GM12891 (cell line): ENCODE results near the gene GOLPH3.
A peak's percentile ranks its signal among the peaks of the same experiment; 100 is the strongest.
"Not testable (repeated sequence)": the region's sequence is repeated elsewhere in the genome, so short reads cannot be mapped to it uniquely, and the experiment has no call there.

ENCODE experiments used
- DNase-seq: peaks from one replicate; pipeline ENCODE4 v3.0.0; 2011; ENCODE audit warnings: low spot score; ENCODE audit not compliant: insufficient read length
- FAIRE-seq: peaks from 2 replicates; lab custom pipeline; 2011; peaks lifted over from hg19 to GRCh38; lab: Jason Lieb, UNC
- PAX5 ChIP-seq: IDR thresholded peaks from 2 replicates; pipeline ENCODE4 v1.6.1; 2011; ENCODE audit warnings: low read length, moderate library complexity, mild to moderate bottlenecking; ENCODE audit not compliant: insufficient read depth, severe bottlenecking
- POLR2A ChIP-seq: IDR thresholded peaks from 2 replicates; pipeline ENCODE4 v1.6.1; 2011; ENCODE audit warnings: low read depth, low read length, control low read depth
- POLR2AphosphoS5 ChIP-seq: IDR thresholded peaks from 2 replicates; pipeline ENCODE4 v1.6.1; 2011; ENCODE audit warnings: low read depth, low read length, control low read depth
- POU2F2 ChIP-seq: IDR thresholded peaks from 2 replicates; pipeline ENCODE4 v1.6.1; 2011; ENCODE audit warnings: low read depth, mild to moderate bottlenecking, control low read depth, low read length, moderate library complexity
- SPI1 ChIP-seq: IDR thresholded peaks from 2 replicates; pipeline ENCODE4 v1.6.1; 2011; ENCODE audit warnings: low read depth, low read length, control low read depth
- TAF1 ChIP-seq: IDR thresholded peaks from 2 replicates; pipeline ENCODE4 v1.6.1; 2011; ENCODE audit warnings: low read depth, low read length, control low read depth

GOLPH3 gene

DNA sequence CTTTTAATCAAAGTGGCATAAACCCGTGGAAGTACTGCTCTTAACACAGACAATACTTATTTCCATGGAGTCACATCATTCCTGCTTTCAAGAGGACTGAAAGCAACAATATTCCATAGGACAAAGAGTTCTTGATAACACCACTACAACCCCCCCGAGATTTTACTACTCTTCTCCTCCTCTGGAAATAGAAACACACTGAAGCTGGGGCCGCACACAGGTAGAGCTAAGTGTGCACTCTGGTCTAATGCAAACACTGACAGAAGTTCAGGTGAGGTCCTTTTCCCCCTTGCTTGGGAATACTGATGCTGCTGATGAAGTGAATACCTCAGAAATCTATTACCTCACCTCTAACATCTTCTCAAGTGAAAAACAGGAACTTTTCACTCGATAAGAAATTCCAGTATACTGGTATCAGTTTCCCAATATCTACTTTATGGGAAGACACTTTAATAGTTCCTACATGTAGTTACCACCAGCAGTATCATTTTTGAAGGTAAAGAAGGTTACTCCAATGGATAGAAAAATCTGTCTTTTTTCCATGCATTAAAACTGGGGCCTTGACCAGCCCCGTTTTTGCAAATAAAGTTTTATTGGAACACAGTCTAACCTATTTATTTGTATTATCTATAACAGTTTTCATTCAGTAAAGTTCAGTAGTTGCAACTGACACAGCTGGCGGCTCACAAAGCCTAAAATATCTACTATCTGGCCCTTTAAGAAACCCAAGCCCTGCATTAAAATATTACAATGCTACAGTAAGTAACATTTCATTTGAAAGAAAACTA, 50.0 kb downstream of the GOLPH3 start:
- DNase-seq = no peak
- no peak for TF ChIP-seq SPI1
- no peak for TF ChIP-seq POLR2AphosphoS5
- no peak for TF ChIP-seq TAF1
- TF ChIP-seq PAX5 = no peak
- no peak for TF ChIP-seq POLR2A
- TF ChIP-seq POU2F2 = no peak
- FAIRE-seq = no peak

DNA sequence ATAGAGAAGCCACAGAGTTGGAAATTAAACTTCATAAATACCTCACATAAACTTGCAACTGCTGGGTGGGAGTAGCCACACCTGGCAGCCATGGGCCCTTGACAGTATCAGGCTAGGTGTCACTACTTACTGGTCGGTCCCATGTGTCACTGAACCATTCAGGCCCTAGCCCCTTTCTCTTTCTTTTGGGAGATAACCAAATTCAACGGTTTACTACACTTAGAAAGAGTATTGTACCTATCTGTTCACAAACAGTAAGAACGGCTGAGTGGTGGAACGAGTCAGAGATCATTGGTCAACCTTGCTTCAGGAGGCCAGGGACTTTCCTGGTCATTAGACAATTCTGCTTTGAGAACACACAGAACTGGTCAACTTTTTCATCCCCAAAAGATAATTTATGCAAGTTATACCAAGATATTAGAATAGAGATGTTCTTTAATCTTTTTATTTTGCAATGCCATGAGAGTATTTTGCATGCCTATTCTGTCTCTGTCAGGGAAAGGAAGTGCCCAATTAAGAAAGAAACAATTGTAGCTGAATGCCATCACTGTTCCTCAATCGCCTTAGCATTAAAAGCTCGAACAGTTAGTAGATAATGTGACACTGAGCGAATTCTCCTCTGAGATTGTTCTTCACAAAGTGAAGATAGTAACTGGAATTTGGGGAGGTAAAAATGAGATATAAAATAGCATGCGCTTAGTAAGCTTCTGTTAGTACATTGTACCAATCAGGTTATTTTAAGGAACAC, 50.9 kb downstream of the GOLPH3 start:
- peak; percentile 28 for FAIRE-seq
- TF ChIP-seq POLR2AphosphoS5 = no peak
- no peak for TF ChIP-seq TAF1
- TF ChIP-seq SPI1 = 0 out of 2 replicates have a peak, but pooled peaks have one; percentile 7
- no peak for TF ChIP-seq POU2F2
- TF ChIP-seq PAX5 = no peak
- TF ChIP-seq POLR2A = no peak
- DNase-seq = no peak

DNA sequence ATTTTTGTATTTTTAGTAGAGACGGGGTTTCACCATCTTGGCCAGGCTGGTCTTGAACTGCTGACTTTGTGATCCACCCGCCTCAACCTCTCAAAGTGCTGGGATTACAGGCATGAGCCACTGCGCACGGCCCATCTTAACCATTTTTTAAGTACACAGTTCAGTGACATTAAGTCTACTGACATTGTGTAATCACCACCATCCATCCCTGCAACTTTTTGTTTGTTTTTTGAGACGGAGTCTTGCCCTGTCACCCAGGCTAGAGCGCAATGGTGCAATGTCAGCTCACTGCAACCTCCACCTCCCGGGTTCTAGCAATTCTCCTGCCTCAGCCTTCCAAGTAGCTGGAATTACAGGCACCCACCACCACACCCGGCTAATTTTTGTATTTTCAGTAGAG, 55.2 kb downstream of the GOLPH3 start:
- not testable (repeated sequence) for DNase-seq, FAIRE-seq

DNA sequence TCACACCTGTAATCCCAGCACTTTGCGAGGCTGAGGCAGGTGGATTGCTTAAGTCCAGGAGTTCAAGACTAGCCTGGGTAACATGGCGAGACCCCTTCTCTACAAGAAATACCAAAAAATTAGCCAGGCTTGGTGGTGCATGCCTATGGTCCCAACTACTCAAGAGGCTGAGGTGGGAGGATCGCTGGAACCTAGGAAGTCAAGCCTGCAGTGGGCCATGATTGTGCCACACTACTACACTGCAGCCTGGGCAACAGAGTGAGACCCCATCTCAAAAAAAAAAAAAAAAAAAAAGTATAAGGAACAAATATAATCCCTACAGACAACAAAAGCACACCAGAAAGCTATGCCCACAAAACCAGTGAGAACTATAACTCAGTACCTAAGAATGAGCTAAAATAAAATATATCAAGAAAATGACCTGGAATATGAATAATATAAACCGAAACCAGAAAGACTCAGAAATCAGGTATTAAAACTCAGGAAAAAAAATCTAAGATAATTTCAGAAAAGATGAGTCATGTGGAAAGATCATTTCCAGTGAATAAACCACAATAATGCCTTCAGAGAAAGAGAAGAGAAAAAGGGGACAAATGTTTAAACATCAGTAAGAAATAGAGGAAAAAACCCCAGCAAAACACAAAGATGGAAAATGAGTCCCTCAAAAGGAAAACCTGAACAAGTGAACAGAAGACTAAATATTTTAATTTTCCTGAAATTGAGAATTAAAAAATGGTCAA, 57.4 kb downstream of the GOLPH3 start:
- no peak for TF ChIP-seq SPI1
- TF ChIP-seq POLR2AphosphoS5 = no peak
- TF ChIP-seq POU2F2 = no peak
- no peak for TF ChIP-seq POLR2A
- DNase-seq (no peak), FAIRE-seq (no peak)

DNA sequence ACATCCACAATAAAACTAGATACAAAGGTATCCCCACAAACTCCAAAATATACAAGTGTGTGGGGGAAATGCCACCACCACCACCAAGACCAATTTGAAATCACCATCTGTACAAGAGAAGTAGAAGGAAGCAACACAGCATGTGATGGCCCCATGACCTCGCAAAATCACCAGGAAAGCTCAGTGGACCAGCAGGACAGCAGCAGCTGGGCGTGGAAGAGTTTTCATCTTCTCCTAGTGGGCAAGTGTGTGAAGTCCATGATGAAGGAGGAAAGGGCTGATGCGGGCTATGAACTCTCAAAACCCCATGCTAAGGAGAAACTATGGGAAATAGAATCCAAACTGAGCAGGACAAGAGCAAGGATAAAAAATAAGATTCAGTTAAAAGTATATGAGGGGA, 58.1 kb downstream of the GOLPH3 start:
- DNase-seq (no peak), FAIRE-seq (no peak)
- no peak for TF ChIP-seq POLR2AphosphoS5
- TF ChIP-seq POU2F2 = no peak
- TF ChIP-seq POLR2A = no peak
- TF ChIP-seq SPI1 = no peak
- TF ChIP-seq PAX5 = no peak
- no peak for TF ChIP-seq TAF1

DNA sequence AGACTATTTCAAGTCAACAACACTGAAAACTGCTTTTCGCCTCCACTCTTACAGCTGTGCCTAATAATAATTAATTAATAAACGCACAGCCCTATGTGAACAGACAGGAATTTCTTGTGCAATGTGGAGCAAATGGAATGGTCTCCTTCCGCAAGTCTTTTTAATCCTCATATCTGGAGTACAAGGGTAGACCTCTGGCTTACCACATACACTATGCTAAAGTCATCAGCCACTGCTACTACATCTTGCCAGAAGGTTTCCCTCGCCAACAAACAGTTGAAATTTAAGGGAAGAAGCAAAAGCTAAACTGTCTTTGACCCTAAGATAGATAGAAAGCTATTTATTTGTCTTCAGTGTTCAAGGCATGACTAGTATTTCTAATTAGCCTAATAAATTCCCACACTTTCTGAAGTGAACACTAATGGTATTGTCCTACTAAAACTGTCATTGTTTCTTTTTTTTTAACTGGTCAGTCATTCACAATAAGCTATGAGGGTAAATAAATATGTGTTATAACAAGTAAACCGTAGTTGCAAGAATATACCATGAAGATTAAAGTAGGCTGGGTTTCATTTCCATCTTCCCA, 63.9 kb downstream of the GOLPH3 start:
- TF ChIP-seq POLR2A (no peak), POLR2AphosphoS5 (no peak), SPI1 (no peak), POU2F2 (no peak), PAX5 (no peak)
- no peak for DNase-seq
- no peak for FAIRE-seq

DNA sequence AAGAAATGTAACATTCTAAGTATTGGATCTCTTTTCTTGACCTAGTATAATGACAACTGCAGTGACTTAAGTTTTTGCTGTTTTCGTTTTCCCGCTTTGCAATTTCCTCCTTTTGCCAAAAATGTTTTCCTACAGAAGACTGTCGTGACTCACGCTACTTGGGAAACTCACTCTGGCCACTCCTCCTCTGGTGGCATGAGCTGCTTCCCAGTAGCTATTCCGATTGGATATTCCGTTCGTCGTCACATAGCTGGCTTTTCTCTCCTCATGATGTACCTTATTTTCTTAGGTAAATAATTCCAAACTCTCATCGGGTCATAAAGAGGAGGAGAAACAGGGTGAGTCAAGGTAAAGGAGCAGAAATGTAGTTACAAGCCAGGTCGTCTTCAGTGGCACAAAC, 64.9 kb downstream of the GOLPH3 start:
- TF ChIP-seq POLR2A = no peak
- TF ChIP-seq POU2F2 = no peak
- TF ChIP-seq TAF1 = no peak
- no peak for TF ChIP-seq PAX5
- no peak for TF ChIP-seq SPI1
- FAIRE-seq (no peak), DNase-seq (no peak)

DNA sequence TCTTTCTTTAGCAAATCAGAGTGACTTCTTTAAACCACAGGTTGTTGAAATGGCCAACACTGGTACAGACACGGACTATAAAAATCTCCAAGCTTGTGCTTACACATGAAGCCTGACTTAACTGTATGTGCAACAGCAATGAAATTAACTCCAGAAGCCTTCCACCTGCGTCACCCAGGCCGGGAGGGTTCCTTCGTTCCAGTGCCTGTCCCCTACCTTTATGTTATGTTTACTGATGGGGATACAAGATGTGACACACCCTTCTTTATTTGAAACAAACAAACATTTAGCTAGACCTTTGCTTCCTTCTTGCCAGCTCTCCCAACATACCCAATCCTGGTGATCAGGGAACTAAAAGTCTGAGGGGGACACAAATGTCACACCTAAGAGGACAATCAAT, 66.0 kb downstream of the GOLPH3 start:
- DNase-seq (no peak), FAIRE-seq (no peak)
- TF ChIP-seq POLR2A (no peak), TAF1 (no peak), SPI1 (no peak), POU2F2 (no peak), PAX5 (no peak), POLR2AphosphoS5 (no peak)

DNA sequence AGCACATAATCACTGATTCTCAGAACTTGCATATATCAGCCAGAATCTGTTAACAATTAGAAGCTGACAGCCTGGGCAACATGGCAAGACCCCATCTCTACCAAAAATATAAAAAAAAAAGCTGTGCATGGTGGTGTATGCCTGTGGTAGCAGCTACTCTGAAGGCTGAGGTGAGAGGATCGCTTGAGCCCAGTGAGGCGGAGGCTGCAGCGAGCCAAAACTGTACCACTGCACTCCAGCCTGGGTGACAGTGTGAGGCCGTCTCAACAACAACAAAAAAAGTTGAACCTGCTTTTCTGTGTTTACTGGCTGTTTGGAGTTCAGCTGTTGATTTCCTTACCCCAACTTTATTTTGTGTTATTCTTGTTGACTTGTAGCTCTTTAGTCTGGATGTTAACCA, 66.8 kb downstream of the GOLPH3 start:
- DNase-seq (no peak), FAIRE-seq (no peak)
- TF ChIP-seq SPI1 (no peak), POLR2AphosphoS5 (no peak), TAF1 (no peak), POLR2A (no peak), POU2F2 (no peak), PAX5 (no peak)
